K562 (cell line): ENCODE data around the gene CMTR2. TPM values are rescaled to one million over a fixed set of nuclear protein-coding genes. Genes with fewer than 3 reads are reported as not detected.
"Not testable (repeated sequence)": the region's sequence is repeated elsewhere in the genome, so short reads cannot be mapped to it uniquely, and the experiment has no call there.

Source experiments
- ATAC-seq: fragments of 200-7000 bp; cut with Tn5 transposase; 3 replicates; pipeline ENCODE4 v1.9.1; 2020; ENCODE audit warnings: moderate library complexity
- BruUV-seq: library from RNA; stranded (reverse); fragments of 400-500 nt; replicated peaks from 2 replicates; lab custom pipeline; 2021; lab: Mats Ljungman, UMichigan
- CTCF ChIA-PET: fragments of 300-600 bp; formaldehyde crosslinking; extraction: SDS; loops from one replicate; lab custom pipeline; 2021; ENCODE audit warnings: low intra/inter-chr PET ratio; lab: Yijun Ruan, JAX
- POLR2A ChIA-PET: fragments of 300-600, 350-650 bp; sonication (Branson Sonifier 250); formaldehyde crosslinking; extraction: SDS; loops from one replicate; lab custom pipeline; 2021; ENCODE audit warnings: antibody characterized with exemption, inconsistent platforms; lab: Yijun Ruan, JAX
- DNase-seq, 4 experiments: peaks; one replicate each; pipeline versions ENCODE4 v3.0.0 to v3.0.0-alpha.2; 2011 to 2018; ENCODE audit warnings: low spot score in 3 of 4, mixed read lengths in 3 of 4; ENCODE audit errors: extremely low read depth in 1 of 4
- FAIRE-seq: peaks from 2 replicates; lab custom pipeline; 2011; peaks lifted over from hg19 to GRCh38; lab: Jason Lieb, UNC
- H2AFZ ChIP-seq: 2 replicates; pipeline ENCODE4 v1.6.0; 2011; ENCODE audit warnings: low read depth, low read length, control low read depth, inconsistent platforms
- H3K27ac ChIP-seq: fragments of 200-600 bp; 3 replicates; pipeline ENCODE4 v1.8.0; 2011; ENCODE audit warnings: low read depth, mild to moderate bottlenecking, control low read depth, inconsistent platforms, low read length, moderate library complexity, mixed read lengths; ENCODE audit errors: extremely low read depth
- H3K27me3 ChIP-seq, 2 experiments: fragments of 300-600 bp in 1 of 2; 2 replicates in 1 of 2; 3 replicates in 1 of 2; pipeline versions ENCODE4 v1.6.0 to v1.8.0; 2011; ENCODE audit warnings: inconsistent platforms in 2 of 2, low read length in 2 of 2, mild to moderate bottlenecking in 1 of 2, mixed read lengths in 1 of 2, moderate library complexity in 1 of 2; ENCODE audit not compliant: control insufficient read depth in 2 of 2, insufficient read depth in 2 of 2
- H3K36me3 ChIP-seq: fragments of 300-600 bp; 3 replicates; pipeline ENCODE4 v1.8.0; 2011; ENCODE audit warnings: mild to moderate bottlenecking, low read length, inconsistent platforms; ENCODE audit not compliant: control insufficient read depth, insufficient read depth
- H3K4me1 ChIP-seq, 2 experiments: fragments of 200-600 bp in 1 of 2; replicated peaks in 1 of 2; 2 replicates in 1 of 2; 3 replicates in 1 of 2; pipeline versions ENCODE4 v1.5.1 to v1.8.0; 2011; ENCODE audit warnings: inconsistent platforms in 2 of 2, low read length in 2 of 2, mild to moderate bottlenecking in 1 of 2, mixed read lengths in 1 of 2, moderate library complexity in 1 of 2; ENCODE audit not compliant: control insufficient read depth in 2 of 2, insufficient read depth in 2 of 2
- H3K4me2 ChIP-seq: 2 replicates; pipeline ENCODE4 v1.6.1; 2011; ENCODE audit warnings: low read length, control low read depth, inconsistent platforms, mixed read lengths; ENCODE audit not compliant: insufficient read depth
- H3K4me3 ChIP-seq: fragments of 200-600 bp; sonication (generic), shearing (Covaris generic); 2 replicates; pipeline ENCODE4 v1.5.1; 2016; ENCODE audit warnings: control low read depth, inconsistent platforms
- H3K79me2 ChIP-seq: fragments of 200-600 bp; 3 replicates; pipeline ENCODE4 v1.8.0; 2011; ENCODE audit warnings: low read length, inconsistent platforms; ENCODE audit not compliant: control insufficient read depth, insufficient read depth
- H3K9ac ChIP-seq, 2 experiments: 2 replicates each; pipeline versions ENCODE4 v1.6.0 to v1.6.1; 2011; ENCODE audit warnings: low read depth in 2 of 2, low read length in 2 of 2, control low read depth in 1 of 2, inconsistent platforms in 1 of 2, mild to moderate bottlenecking in 1 of 2, mixed read lengths in 1 of 2; ENCODE audit not compliant: insufficient read depth in 1 of 2
- H3K9me1 ChIP-seq: one replicate; pipeline ENCODE4 v1.6.0; 2011; ENCODE audit warnings: inconsistent platforms, mild to moderate bottlenecking, low read length, moderate library complexity; ENCODE audit not compliant: control insufficient read depth, insufficient read depth
- H3K9me3 ChIP-seq: replicated peaks from 2 replicates; pipeline ENCODE4 v1.5.1; 2011; ENCODE audit warnings: low read depth, low read length, inconsistent platforms; ENCODE audit not compliant: control insufficient read depth, insufficient read depth
- H4K20me1 ChIP-seq: replicated peaks from 2 replicates; pipeline ENCODE4 v1.6.1; 2011; ENCODE audit warnings: low read length, inconsistent platforms, mixed read lengths; ENCODE audit not compliant: control insufficient read depth, insufficient read depth
- CEBPG ChIP-seq, 3 experiments: fragments of 200-800 bp in 1 of 3; sonication (Bioruptor generic) in 1 of 3; sonication (generic) in 1 of 3; formaldehyde crosslinking in 1 of 3; IDR thresholded peaks in 2 of 3; conservative IDR thresholded peaks in 1 of 3; 2 replicates each; pipeline versions ENCODE4 v1.6.1 to v1.8.0; 2016 to 2022; ENCODE audit warnings: missing compliant biosample characterization in 2 of 3, missing genetic modification characterization in 2 of 3, mild to moderate bottlenecking in 1 of 3, missing genetic modification reagents in 1 of 3
- KAT7 ChIP-seq: sonication (generic); formaldehyde crosslinking; IDR thresholded peaks from 2 replicates; pipeline ENCODE4 v1.8.0; 2022; ENCODE audit warnings: missing genetic modification reagents, mild to moderate bottlenecking, borderline replicate concordance
- MAFK ChIP-seq: IDR thresholded peaks from 2 replicates; pipeline ENCODE4 v1.6.1; 2011; ENCODE audit warnings: low read length, improper control_type of control experiment
- POLR2AphosphoS2 ChIP-seq: IDR thresholded peaks from 2 replicates; pipeline ENCODE4 v1.6.1; 2012; ENCODE audit warnings: low read length, improper control_type of control experiment
- SMARCE1 ChIP-seq: fragments of 450-650 bp; IDR thresholded peaks from 2 replicates; pipeline ENCODE4 v1.7.1; 2016; ENCODE audit warnings: mild to moderate bottlenecking
- ZBTB1 ChIP-seq: sonication (generic); formaldehyde crosslinking; IDR thresholded peaks from 2 replicates; pipeline ENCODE4 v1.8.1; 2023; ENCODE audit warnings: missing genetic modification reagents, low read depth, mild to moderate bottlenecking, borderline replicate concordance
- ZNF408 ChIP-seq: fragments of 250-450 bp; sonication (Bioruptor Pico); IDR thresholded peaks from 2 replicates; pipeline ENCODE4 v1.4.0; 2020; ENCODE audit warnings: low read depth, mild to moderate bottlenecking, moderate library complexity
- ZNF431 ChIP-seq: sonication (generic); formaldehyde crosslinking; IDR thresholded peaks from 2 replicates; pipeline ENCODE4 v1.8.0; 2022; ENCODE audit warnings: mild to moderate bottlenecking, missing genetic modification reagents
- ZNF589 ChIP-seq: fragments of 200-800 bp; sonication (Bioruptor generic); IDR thresholded peaks from 2 replicates; pipeline ENCODE4 v1.6.1; 2016; ENCODE audit warnings: low read depth, missing genetic modification characterization, missing compliant biosample characterization
- WGBS: fragments of 100-300 bp; shearing (Covaris generic); methylation state at CpG from one replicate; pipeline ENCODE4 v1.1.6; 2016; ENCODE audit warnings: low coverage, mixed read lengths; ENCODE audit not compliant: insufficient coverage; ENCODE audit errors: missing lambda C conversion rate; 5-methylcytosine and 5-hydroxymethylcytosine counted together
- in situ Hi-C: fragments of 300-500 bp; cut with MboI; formaldehyde crosslinking; loops from 4 replicates; pipeline ENCODE4 v1.15.0; 2018; ENCODE audit warnings: inconsistent platforms, mixed read lengths
- intact Hi-C: fragments of 100-400 bp; cut with micrococcal nuclease; formaldehyde crosslinking; loops from 2 replicates; pipeline ENCODE4 v1.14.2; 2022
- polyA plus RNA-seq, 8 experiments: library from polyadenylated mRNA; depleted of rRNA in 4 of 8; stranded (reverse) in 5 of 8; unstranded in 3 of 8; fragments of >200 nt; fragmentation: Nextera tagmentation in 2 of 8; fragmentation: Illumina TruSeq in 1 of 8; extraction: Ambion mirVana in 2 of 8; extraction: Trizol in 1 of 8; gene quantifications; 2 replicates each; pipeline versions ENCODE4 v1.2.1 to v1.2.3, GENCODE V29; 2011 to 2014; ENCODE audit warnings: inconsistent platforms in 1 of 8, missing spikeins in 1 of 8
- total RNA-seq, 7 experiments: library from RNA; depleted of rRNA in 6 of 7; stranded (reverse); fragments of >200 nt in 6 of 7; fragmentation: Illumina TruSeq in 2 of 7; extraction: Trizol in 2 of 7; gene quantifications; 2 replicates each; pipeline versions ENCODE4 v1.2.1 to v1.2.3, GENCODE V29; 2011 to 2021; ENCODE audit warnings: low replicate concordance in 1 of 7
- TF ChIP-seq, protein P1 (sequence below): fragments of 450-650 bp; IDR thresholded peaks from one replicate; pipeline ENCODE4 v1.6.1; 2018; ENCODE audit warnings: mild to moderate bottlenecking, moderate library complexity; ENCODE audit not compliant: partially characterized antibody
- TF ChIP-seq, protein P2 (sequence below): sonication (generic); formaldehyde crosslinking; IDR thresholded peaks from 2 replicates; pipeline ENCODE4 v1.8.0; 2022; ENCODE audit warnings: mild to moderate bottlenecking, low read depth, missing genetic modification reagents

CMTR2 gene
- total and polyA plus RNA-seq, 9 of the 15 experiments (the other 6 are each of a cell fraction or from before 2014, with no cell fraction given) = 4.6 to 24.8 (median 12.7) TPM

DNA sequence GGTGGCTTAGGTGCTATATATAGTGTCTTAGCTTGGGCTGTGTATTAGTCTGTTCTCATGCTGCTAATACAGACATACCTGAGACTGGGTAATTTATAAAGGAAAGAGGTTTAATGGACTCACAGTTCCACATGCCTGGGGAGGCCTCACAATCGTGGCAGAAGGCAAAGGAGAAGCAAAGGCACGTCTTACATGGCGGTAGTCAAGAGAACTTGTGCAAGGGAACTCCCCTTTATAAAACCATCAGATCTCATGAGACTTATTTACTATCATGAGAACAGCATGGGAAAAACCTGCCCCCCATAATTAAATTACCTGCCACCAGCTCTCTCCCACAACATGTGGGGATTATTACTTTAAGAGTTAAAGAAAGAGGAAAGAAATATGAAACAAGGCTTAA is 2.9 kb upstream of the CMTR2 start:
- intact Hi-C loops, H3K27ac ChIP-seq, H3K4me3 ChIP-seq, H3K36me3 ChIP-seq, H3K27me3 ChIP-seq, ATAC-seq, H3K4me2 ChIP-seq, H2AFZ ChIP-seq, H3K9ac ChIP-seq, DNase-seq, H3K9me1 ChIP-seq, BruUV-seq, FAIRE-seq, H4K20me1 ChIP-seq, H3K9me3 ChIP-seq, in situ Hi-C loops, CTCF ChIA-PET: not testable (repeated sequence)
- H3K79me2 ChIP-seq = peaks cover 20% of the 10 kb centered on the region
- peaks cover 12 to 18% of the 10 kb centered on the region in 2 experiments; a peak in 4 of 5 replicates for H3K4me1 ChIP-seq
- TF ChIP-seq ZNF431 (CRISPR knock-in tag) = peak; percentile 87
- POLR2A ChIA-PET = interaction anchor here (0.7 kb wide), 1 partner anchor 16 kb away, joined by 3 read pairs; no protein-coding TSS in a partner anchor
- 6% methylated on average over 3 of the region's 3 CpGs for WGBS

DNA sequence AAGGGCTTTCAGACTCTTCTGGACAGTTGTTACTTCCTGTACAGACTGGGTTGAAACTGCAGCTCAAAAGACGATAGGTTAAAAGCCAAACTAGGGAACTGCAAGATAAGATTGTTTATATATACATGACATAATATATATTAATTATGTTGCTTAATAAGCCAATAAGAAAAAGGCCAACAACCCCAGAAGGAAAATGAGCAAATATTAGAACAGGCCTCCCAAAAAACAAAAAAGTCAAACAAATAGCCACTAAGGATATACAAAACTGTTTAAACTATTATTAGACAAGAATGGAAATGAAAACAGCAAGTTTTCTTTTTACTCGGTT is 495 bp upstream of the CMTR2 start:
- Histone ChIP-seq H3K4me3 (peak overlapping the region; percentile 62; the same call in 1 of the 2 replicates), H3K36me3 (peaks cover 26% of the 10 kb centered on the region), H4K20me1 (no peaks in the 10 kb centered on the region), H3K4me1 (peaks cover 12 to 18% of the 10 kb centered on the region in 2 experiments; a peak in 4 of 5 replicates), H3K4me2 (peak overlapping the region; percentile 91; the same call in 1 of the 2 replicates), H3K27me3 (no peaks in the 10 kb centered on the region), H3K9me1 (no peaks in the 10 kb centered on the region), H3K9me3 (0 out of 2 replicates have a peak, but pooled peaks cover 2% of the 10 kb centered on the region), H3K79me2 (peaks cover 27% of the 10 kb centered on the region), H2AFZ (peak overlapping the region; percentile 92), H3K9ac (peak overlapping the region in 1 of 2 experiments; percentile 88; a peak in 2 of 4 replicates), H3K27ac (peak overlapping the region; percentile 88)
- CTCF ChIA-PET = no interaction called here
- intact Hi-C loops (no loop called here), in situ Hi-C loops (no loop called here)
- POLR2A ChIA-PET = interaction anchor here (0.7 to 1.0 kb wide), 5 partner anchors 9 to 277 kb away, joined by 3 to 6 read pairs (median 3); no protein-coding TSS in a partner anchor
- no TSS peak for BruUV-seq
- no peak for ATAC-seq
- WGBS = 23% methylated on average over 2 of the region's 2 CpGs
- FAIRE-seq = no peak
- DNase-seq = no peak
- TF ChIP-seq, protein P1, sequence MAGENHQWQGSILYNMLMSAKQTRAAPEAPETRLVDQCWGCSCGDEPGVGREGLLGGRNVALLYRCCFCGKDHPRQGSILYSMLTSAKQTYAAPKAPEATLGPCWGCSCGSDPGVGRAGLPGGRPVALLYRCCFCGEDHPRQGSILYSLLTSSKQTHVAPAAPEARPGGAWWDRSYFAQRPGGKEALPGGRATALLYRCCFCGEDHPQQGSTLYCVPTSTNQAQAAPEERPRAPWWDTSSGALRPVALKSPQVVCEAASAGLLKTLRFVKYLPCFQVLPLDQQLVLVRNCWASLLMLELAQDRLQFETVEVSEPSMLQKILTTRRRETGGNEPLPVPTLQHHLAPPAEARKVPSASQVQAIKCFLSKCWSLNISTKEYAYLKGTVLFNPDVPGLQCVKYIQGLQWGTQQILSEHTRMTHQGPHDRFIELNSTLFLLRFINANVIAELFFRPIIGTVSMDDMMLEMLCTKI = no peak
- TF ChIP-seq ZNF589 (CRISPR knock-in tag) (peak; percentile 38; the same call in 1 of the 2 replicates), SMARCE1 (peak; percentile 21; the same call in 1 of the 2 replicates), POLR2AphosphoS2 (no peak), KAT7 (CRISPR knock-in tag) (no peak), MAFK (no peak), ZNF408 (no peak), ZBTB1 (CRISPR knock-in tag) (no peak), CEBPG (CRISPR knock-in tag; IDR thresholded peaks at IDR 0.05) (no peak), CEBPG (tag; conservative IDR thresholded peaks at IDR 0.05 in 1 of 2, IDR thresholded peaks at IDR 0.05 in 1 of 2) (peak in 1 of 2 experiments; percentile 29; a peak in 1 of 4 replicates)
- TF ChIP-seq, protein P2, sequence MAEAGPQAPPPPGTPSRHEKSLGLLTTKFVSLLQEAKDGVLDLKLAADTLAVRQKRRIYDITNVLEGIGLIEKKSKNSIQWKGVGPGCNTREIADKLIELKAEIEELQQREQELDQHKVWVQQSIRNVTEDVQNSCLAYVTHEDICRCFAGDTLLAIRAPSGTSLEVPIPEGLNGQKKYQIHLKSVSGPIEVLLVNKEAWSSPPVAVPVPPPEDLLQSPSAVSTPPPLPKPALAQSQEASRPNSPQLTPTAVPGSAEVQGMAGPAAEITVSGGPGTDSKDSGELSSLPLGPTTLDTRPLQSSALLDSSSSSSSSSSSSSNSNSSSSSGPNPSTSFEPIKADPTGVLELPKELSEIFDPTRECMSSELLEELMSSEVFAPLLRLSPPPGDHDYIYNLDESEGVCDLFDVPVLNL = no peak
